Mesangial cell (primary cell): ENCODE measurements around the gene DUSP28. TPM values are rescaled to one million over a fixed set of nuclear protein-coding genes. Genes with fewer than 3 reads are reported as not detected.

ENCODE experiments used
- total RNA-seq: library from RNA; depleted of rRNA; stranded (reverse); fragments of >200 nt; gene quantifications from 2 replicates; pipeline ENCODE4 v1.2.3, GENCODE V29; 2015

The DUSP28 gene
- 2.4 and 6.6 TPM in 2 replicates for total RNA-seq

GRCh38 chr2:240560084-240560479 lies at the start of gene DUSP28:
DUSP28 (plus strand) TSS chr2:240560357; CDS start chr2:240560685, 328 bp downstream.

GRCh38 chr2:240557808-240558207 lies 2.3 kb upstream of the DUSP28 start, which contains the start of gene ANKMY1:
ANKMY1 (minus strand) TSS chr2:240557988; CDS start chr2:240557335, 653 bp downstream.

GRCh38 chr2:240567872-240568677 lies 7.9 kb downstream of the DUSP28 start, which contains the start of gene RNPEPL1:
RNPEPL1 (plus strand) TSS chr2:240568484; CDS start chr2:240568587, 103 bp downstream.

GRCh38 chr2:240586198-240586918 lies 26.2 kb downstream of the DUSP28 start, which contains the start of gene CAPN10:
CAPN10 (plus strand) TSS chr2:240586734; CDS start chr2:240586912, 178 bp downstream.

Other genes with a start within 250 kb of the DUSP28 start
- gene GPC1, start 124.7 kb upstream of the DUSP28 start, total RNA-seq: 86.0 and 158 TPM in 2 replicates
- 5.7 and 7.4 TPM in 2 replicates for gene ANKMY1, start 2.4 kb upstream of the DUSP28 start, total RNA-seq
- gene RNPEPL1, start 8.1 kb downstream of the DUSP28 start, total RNA-seq: 94.2 and 168 TPM in 2 replicates
- 29.0 and 29.8 TPM in 2 replicates for gene CAPN10, start 26.4 kb downstream of the DUSP28 start, total RNA-seq
- gene GPR35, start 65.1 kb downstream of the DUSP28 start, total RNA-seq: 0.25 and 0.33 TPM in 2 replicates
- not detected in 2 replicates for gene AQP12B, start 122.5 kb downstream of the DUSP28 start, total RNA-seq
- gene AQP12A, start 131.5 kb downstream of the DUSP28 start, total RNA-seq: not detected in 2 replicates